GM21390 (cell line): ENCODE results near the gene PDE11A.

Source experiments
- ATAC-seq: cut with Tn5 transposase; IDR thresholded peaks from one replicate; pipeline ENCODE4 v1.9.1; 2021; ENCODE audit not compliant: unreplicated experiment

PDE11A gene

GRCh38 chr2:177778472-177778871, 294.1 kb downstream of the PDE11A start:
- no peak for ATAC-seq

GRCh38 chr2:177772529-177772928, 300.0 kb downstream of the PDE11A start:
- no peak for ATAC-seq

- ATAC-seq = no peak
Measured at GRCh38 chr2:177771191-177771590, 301.4 kb downstream of the PDE11A start.

- no peak for ATAC-seq
Measured at GRCh38 chr2:177767768-177768167, 304.8 kb downstream of the PDE11A start.

GRCh38 chr2:177765698-177766097, 306.9 kb downstream of the PDE11A start:
- no peak for ATAC-seq

- peak; percentile 98 for ATAC-seq
Measured at GRCh38 chr2:177763531-177764265, 308.9 kb downstream of the PDE11A start.

- ATAC-seq = no peak
Measured at GRCh38 chr2:177759443-177759842, 313.1 kb downstream of the PDE11A start.

- ATAC-seq = no peak
Measured at GRCh38 chr2:177758591-177759371, 313.8 kb downstream of the PDE11A start.

- no peak for ATAC-seq
Measured at GRCh38 chr2:177756336-177756735, 316.2 kb downstream of the PDE11A start.

GRCh38 chr2:177754492-177754873, 318.1 kb downstream of the PDE11A start:
- ATAC-seq = no peak

- no peak for ATAC-seq
Measured at GRCh38 chr2:177753682-177754491, 318.7 kb downstream of the PDE11A start.

GRCh38 chr2:177748360-177748759, 324.2 kb downstream of the PDE11A start:
- ATAC-seq = no peak

GRCh38 chr2:177747384-177747783, 325.2 kb downstream of the PDE11A start:
- ATAC-seq = no peak

- ATAC-seq = no peak
Measured at GRCh38 chr2:177746358-177746757, 326.2 kb downstream of the PDE11A start.

GRCh38 chr2:177745531-177745930, 327.0 kb downstream of the PDE11A start:
- no peak for ATAC-seq

GRCh38 chr2:177742851-177743250, 329.7 kb downstream of the PDE11A start:
- ATAC-seq = no peak

- ATAC-seq = no peak
Measured at GRCh38 chr2:177741866-177742265, 330.7 kb downstream of the PDE11A start.

- no peak for ATAC-seq
Measured at GRCh38 chr2:177740700-177741099, 331.9 kb downstream of the PDE11A start.

GRCh38 chr2:177738461-177739235, 333.9 kb downstream of the PDE11A start:
- no peak for ATAC-seq

- ATAC-seq = no peak
Measured at GRCh38 chr2:177735318-177735803, 337.2 kb downstream of the PDE11A start.
